ENCODE results near the gene ULBP3. TPM values are rescaled to one million over a fixed set of nuclear protein-coding genes. Genes with fewer than 3 reads are reported as not detected.

Gene ULBP3
- total RNA-seq, 1 experiment from 2014 or later, result 18.1 TPM

Other genes starting within 250 kb of the ULBP3 start
- 18.8 and 23.2 TPM in 2 replicates for gene LRP11, start 204.8 kb downstream of the ULBP3 start, total RNA-seq (2014; rRNA removed; shearing (Covaris generic); ENCODE audit: low replicate concordance)
- gene RAET1E, start 171.0 kb downstream of the ULBP3 start, total RNA-seq (2014; rRNA removed; shearing (Covaris generic); ENCODE audit: low replicate concordance), result not detected in 2 replicates
- not detected in 2 replicates for gene RAET1G, start 146.0 kb downstream of the ULBP3 start, total RNA-seq (2014; rRNA removed; shearing (Covaris generic); ENCODE audit: low replicate concordance)
- gene ULBP2, start 127.1 kb downstream of the ULBP3 start, total RNA-seq (2014; rRNA removed; shearing (Covaris generic); ENCODE audit: low replicate concordance), result 7.1 and 8.8 TPM in 2 replicates
- gene ULBP1, start 105.2 kb downstream of the ULBP3 start, total RNA-seq (2014; rRNA removed; shearing (Covaris generic); ENCODE audit: low replicate concordance), result 0.57 and 0.64 TPM in 2 replicates
- gene RAET1L, start 43.6 kb downstream of the ULBP3 start, total RNA-seq (2014; rRNA removed; shearing (Covaris generic); ENCODE audit: low replicate concordance), result not detected in 2 replicates
- gene PPP1R14C, start 73.9 kb upstream of the ULBP3 start, total RNA-seq (2014; rRNA removed; shearing (Covaris generic); ENCODE audit: low replicate concordance), result 14.6 and 28.8 TPM in 2 replicates

Data from Caki2 (cell line).